ENCODE measurements around the gene TOMM6.

- no peak for TF ChIP-seq CTCF (IDR thresholded peaks at IDR 0.05)
- TF ChIP-seq, protein P1, sequence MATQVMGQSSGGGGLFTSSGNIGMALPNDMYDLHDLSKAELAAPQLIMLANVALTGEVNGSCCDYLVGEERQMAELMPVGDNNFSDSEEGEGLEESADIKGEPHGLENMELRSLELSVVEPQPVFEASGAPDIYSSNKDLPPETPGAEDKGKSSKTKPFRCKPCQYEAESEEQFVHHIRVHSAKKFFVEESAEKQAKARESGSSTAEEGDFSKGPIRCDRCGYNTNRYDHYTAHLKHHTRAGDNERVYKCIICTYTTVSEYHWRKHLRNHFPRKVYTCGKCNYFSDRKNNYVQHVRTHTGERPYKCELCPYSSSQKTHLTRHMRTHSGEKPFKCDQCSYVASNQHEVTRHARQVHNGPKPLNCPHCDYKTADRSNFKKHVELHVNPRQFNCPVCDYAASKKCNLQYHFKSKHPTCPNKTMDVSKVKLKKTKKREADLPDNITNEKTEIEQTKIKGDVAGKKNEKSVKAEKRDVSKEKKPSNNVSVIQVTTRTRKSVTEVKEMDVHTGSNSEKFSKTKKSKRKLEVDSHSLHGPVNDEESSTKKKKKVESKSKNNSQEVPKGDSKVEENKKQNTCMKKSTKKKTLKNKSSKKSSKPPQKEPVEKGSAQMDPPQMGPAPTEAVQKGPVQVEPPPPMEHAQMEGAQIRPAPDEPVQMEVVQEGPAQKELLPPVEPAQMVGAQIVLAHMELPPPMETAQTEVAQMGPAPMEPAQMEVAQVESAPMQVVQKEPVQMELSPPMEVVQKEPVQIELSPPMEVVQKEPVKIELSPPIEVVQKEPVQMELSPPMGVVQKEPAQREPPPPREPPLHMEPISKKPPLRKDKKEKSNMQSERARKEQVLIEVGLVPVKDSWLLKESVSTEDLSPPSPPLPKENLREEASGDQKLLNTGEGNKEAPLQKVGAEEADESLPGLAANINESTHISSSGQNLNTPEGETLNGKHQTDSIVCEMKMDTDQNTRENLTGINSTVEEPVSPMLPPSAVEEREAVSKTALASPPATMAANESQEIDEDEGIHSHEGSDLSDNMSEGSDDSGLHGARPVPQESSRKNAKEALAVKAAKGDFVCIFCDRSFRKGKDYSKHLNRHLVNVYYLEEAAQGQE (IDR thresholded peaks at IDR 0.05; ENCODE audit: insufficient read depth in 1 of 2, low read depth in 2 of 2, low read length in 1 of 2), result no peak
- TF ChIP-seq TCF7L2 (IDR thresholded peaks at IDR 0.05; ENCODE audit: low read depth, low read length), result no peak
- no peak for TF ChIP-seq POLR2AphosphoS5 (IDR thresholded peaks at IDR 0.05; ENCODE audit: low read depth, low read length)
Measured at GRCh38 chr6:41798901-41799558, 11.5 kb downstream of the TOMM6 start.
